HG03280 (cell line): Measurements from ENCODE around the gene SHISA5.
A peak's percentile ranks its signal among the peaks of the same experiment; 100 is the strongest.
"Not testable (repeated sequence)": the region's sequence is repeated elsewhere in the genome, so short reads cannot be mapped to it uniquely, and the experiment has no call there.

Source experiments
- ATAC-seq: cut with Tn5 transposase; IDR thresholded peaks from one replicate; pipeline ENCODE4 v1.9.1; 2021; ENCODE audit warnings: mild to moderate bottlenecking, moderate library complexity; ENCODE audit not compliant: unreplicated experiment

The SHISA5 gene

DNA sequence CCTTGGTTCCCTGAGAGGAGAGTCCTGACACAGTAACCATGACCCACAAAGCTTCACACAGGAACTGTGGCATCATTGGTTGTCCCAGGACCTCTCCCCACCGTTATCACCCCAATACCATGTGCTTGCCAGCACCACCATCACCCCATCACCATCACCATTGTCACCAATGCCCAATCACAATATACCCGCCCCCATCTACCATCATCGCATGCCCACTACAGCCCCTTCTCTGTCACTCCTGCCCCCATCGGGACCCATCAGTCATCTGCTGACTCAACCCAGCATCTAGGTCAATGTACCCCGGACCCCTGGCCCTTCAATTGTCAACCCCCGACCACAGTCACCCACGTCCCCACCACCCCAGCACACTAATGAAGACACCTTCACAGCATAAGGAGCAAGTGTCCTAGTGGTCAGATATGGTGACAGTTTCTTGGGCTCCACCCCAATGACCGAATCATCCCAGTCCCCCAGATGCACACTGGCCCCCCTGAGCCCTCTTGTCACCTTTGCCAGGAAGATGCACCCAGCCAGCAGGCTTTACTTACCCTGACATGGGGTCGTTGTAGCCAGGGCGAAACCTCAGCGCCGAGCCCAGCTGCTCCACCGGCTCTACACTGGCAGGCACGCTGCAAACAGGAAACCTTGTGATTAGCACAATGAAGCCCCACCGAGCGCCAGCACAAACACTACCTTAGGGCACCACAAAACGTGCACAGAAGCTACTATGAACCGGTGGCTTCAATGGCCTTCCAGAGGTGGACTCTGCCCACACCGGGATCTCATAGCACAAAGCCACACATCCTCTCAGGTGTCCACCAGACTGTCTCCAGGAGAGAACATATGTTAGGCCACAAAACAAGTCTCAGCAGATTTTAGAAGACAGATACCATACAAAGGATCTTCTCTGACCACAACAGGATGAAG, 25.1 kb downstream of the SHISA5 start:
- ATAC-seq, result no peak

DNA sequence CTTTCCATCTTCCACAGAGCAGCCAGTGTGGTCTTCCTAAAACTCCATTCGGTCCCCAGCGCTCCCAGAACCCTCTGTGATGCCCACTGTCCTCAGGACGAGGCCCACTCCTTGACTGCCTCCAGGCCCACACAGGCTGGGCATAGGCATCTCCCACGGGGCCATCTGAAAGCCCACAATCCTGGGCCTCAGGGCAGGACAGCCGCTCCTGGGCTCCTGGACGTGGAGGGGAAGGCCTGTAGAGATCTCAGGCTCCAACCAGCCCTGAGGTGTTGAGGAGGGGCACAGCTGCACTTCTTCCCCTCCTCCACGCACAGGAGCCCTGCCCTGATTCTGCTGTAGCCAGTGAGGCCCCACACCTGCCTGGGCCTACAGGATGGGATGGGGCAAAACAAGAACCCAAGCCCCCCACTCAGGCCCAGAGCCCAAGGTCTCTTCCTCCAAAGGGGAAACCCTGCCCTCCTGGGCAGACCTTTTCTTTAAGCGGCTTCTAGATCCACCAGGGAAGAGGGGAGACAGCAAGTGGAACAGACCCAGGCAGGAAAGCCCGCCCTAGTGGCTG, 25.9 kb downstream of the SHISA5 start:
- no peak for ATAC-seq

DNA sequence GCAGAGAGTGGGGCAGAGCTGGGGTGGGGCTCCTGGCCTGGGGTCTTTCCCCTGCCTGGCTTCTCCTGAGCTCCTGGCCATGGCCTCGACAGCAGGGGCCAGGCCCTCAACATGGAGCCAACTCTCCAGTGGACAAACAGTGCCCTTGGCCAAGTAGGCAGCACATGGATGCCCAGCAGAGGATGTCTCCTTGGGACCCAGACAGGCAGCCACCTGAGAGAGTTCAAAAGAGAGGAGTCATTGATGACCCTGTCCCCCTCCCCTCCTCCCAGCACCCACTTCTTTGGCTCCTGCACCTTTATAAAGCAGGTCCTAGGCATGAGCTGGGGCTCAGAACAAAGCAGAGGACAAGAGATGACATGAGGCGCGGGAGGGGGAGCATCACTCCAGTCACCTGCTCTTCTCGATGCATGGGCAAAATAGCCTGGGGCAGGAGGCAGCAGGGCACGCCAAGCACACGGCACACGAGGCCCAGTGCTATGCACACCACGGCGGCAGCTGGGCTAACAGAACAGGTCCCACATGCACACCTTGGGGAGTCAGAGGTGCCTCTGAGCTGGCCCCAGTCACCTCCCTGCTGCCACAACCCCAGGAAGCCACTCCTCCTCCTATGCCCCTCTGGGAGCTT, 27.4 kb downstream of the SHISA5 start:
- ATAC-seq, result no peak

DNA sequence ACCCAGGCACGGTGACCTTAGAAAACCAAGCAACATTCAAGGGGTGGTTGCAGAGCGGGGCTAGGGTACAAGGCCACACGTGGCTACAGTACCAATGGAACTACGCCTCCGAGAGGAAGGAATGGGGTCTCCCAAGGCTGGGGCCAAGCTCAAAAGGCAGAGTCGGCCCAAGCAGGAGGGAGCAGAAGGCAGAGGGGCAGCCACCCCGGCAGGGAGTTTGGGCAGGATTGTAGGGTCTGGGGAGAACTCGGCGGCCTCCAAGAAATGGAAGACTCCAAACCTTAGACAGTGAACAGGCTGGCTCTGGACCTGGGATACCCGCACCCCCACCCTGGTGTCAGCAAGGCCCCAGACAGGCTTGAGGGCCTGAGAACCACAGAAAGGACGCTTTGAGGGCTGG, 28.8 kb downstream of the SHISA5 start:
- no peak for ATAC-seq

DNA sequence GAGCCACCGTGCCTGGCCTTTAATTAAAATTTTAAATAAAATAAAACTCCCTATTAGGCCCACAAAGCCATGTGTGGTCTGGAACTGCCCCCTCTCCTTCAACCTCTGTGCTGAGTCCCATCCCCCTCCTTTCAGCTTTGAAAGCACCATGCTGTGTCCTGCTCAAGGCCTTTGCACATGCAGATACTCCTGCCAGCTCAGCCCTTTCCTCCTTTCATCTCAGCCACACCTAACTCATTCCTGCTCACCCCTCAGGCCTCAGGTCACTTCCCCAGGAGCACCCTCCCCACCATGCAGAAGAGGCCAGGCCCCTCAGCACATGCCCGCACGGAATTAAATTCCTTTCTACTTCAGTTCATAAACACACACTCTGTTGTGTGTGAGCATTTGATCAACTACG, 29.4 kb downstream of the SHISA5 start:
- no peak for ATAC-seq

DNA sequence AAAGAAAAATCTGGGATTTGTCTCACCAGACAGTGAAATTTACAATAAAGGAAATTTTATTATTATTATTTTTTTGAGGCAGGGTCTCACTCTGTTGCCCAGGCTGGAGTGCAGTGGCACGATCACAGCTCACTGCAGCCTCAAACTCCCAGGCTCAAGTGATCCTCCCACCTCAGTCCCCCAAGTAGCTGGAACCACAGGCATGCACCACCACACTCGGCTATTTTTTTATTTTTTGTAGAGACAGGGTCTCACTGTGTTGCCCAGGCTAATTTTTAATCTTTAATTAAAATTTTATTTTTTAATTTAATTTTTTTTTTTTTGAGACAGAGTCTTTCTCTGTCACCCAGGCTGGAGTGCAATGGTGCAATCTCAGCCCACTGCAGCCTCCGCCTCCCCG, 29.9 kb downstream of the SHISA5 start:
- ATAC-seq, result not testable (repeated sequence)

DNA sequence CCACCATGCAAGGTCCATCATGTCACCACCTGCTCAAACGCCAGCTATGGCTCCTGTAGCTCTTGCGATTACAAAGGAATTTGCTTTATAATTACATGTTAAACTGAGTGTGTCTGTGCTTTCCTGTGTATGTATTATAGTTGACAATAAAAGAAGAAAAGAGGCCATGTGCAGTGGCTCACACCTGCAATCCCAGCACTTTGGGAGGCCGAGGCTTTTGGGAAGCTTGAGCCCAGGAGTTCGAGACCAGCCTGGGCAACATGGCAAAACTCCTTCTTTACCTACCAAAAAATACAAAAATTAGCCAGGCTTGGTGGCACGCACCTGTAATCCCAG, 30.4 kb downstream of the SHISA5 start:
- no peak for ATAC-seq

DNA sequence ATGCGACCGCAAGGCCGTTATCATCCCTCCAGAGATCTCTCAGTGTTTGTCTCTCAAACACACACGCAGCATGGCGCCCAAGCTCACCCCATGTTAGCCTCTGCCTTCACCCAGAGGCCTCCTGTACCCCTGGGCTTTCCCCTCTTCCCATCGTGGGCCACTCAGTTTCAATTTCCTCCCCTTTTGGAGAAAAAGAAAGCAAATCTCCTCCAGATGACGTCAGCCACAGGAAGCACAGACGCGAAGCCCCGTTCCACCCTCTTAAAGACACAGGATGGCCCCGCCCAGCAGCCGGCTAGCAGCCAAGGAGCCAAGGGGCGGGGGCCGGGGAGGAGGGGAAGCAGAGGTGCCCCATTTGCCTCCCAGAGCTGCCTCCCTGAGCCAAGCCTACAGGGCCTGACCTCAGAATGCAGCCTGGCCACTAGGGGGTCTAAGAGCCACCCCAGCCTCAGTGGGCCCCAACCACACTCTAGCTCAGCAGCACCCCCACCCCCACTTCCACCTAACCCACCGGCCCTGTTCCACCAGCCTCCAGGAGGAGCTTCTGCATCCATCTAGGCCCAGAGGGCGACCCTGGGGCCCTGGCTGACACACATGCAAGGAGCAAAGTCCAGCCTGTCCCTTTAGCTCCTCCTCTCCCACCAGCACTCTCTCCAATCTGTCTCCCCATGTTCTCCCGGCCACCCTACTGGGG, 30.9 kb downstream of the SHISA5 start:
- peak; percentile 84 for ATAC-seq

DNA sequence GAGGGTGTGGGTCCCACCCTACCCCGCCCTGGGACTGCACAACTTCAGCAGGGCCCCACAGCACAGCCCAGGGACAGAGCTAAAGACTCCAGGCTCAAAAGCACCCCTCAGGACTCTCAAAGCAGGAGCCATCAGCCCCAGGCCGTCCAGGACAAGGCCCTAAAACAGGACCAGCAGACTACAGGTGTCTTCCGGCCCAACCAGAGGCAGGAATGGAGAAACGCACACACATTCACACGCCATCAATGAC, 31.4 kb downstream of the SHISA5 start:
- ATAC-seq, result peak; percentile 14

DNA sequence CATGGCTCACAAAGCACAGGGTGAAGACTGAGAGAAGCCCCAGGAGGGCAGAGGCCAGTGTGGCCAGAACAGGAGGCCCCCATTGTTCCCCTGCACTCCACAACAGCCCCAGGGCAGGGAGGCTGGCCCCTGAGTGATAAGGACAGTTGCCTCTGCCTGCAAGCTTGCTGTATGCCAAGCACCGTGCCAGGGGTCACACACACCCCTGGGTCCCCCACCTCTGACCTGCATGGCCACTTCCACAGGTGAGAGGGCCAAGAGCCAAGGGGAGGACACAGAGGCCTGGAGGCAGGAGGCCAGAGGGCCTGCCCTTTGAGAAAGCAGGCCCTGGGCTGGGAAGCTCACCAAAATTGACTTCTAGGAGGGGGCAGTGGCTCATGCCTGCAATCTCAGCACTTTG, 33.7 kb downstream of the SHISA5 start:
- no peak for ATAC-seq

DNA sequence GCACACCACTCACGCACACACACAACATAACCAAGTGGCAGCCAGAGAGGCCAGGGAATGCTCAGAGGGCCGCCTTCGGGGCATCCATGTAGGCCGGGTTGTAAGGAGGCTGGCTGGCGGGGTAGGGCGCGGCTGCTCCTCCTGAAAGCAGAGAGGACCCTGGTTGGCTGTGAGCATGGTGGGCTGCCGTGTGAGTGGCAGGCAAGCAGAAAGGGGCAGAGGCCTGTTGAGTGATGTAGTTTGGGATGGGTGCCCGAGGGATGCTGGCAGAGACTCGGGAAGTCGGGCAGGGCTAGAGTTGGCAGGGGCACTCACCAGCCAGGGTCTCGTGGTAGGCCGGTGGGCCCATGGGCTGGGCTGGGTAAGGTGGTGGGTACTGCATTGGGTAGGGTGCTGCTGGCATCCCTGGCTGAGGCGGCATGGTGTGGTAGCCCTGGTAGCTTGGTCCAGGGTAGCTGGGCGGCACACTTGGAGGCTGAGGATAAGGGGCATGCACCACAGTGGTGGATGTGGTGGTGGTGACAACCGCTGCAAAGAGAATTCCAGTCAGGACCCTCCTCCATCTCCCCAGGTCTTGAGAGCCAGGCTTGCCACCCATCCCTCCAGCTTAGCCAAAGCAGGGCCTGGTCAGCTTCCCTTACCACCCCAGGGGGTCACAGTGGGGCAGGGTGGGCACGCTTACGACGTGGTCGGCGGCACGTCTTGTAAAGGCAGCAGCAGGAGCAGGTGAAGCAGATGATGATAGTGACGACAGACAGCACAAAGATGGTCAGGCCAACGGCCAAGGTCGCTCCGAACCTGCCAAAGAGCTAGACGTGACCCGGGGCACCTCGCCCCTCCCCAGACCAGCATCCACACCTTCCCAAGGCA, 34.7 kb downstream of the SHISA5 start:
- ATAC-seq, result no peak

DNA sequence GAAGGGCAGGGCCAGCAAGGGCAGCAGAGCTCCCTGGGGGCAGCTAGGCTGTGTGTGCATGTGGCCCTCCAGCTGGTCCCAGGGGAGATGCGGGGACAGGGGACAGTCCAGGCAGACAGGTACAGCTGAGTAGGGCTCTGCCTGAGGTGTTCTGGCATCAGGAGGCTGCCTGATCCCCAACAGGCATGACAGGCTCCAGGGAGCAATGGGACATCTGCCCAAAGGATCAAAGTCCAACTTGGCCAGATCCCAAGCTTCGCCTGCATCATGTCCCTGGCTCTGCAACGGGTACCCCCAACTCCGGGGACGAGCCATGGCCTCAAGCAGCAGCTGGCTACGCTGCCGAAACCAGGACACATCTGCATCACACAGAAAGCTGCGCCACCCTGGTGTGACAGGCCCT, 35.6 kb downstream of the SHISA5 start:
- ATAC-seq, result no peak

DNA sequence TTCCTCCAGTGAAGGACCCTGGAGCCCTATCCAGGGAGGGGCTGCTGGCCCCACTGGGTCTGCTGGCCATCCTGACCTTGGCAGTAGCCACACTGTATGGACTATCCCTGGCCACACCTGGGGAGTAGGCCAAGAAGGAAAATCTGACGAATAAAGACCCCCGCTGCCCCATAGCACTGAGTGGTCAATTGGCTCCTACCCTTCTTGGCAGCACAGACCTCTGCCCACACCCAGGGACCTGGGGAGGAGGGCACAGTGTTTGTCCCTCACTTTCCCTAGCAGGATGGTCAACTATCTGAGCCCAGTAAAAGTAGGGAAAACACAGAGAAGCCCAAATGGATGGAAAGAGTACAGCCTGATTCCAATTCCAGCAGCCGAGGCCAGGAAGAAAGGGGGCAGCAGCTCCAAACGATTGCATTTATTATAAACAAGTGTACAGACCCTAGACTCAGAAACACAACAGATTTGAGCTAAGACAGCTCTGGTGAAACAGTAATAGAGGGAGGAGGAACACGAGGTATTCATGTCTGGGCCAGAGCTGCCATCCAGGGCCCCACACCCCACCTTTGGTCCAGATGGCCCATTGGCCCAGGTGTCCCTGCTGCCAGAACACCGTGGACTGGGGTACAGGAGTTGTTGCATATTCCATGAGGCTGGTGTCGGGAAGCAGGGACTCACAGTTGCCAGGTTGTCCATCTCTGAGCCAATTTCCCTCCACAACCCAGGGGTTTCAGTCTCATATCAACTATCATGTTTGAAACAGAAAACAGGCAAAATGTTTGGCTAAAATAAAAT, 36.3 kb downstream of the SHISA5 start:
- no peak for ATAC-seq

DNA sequence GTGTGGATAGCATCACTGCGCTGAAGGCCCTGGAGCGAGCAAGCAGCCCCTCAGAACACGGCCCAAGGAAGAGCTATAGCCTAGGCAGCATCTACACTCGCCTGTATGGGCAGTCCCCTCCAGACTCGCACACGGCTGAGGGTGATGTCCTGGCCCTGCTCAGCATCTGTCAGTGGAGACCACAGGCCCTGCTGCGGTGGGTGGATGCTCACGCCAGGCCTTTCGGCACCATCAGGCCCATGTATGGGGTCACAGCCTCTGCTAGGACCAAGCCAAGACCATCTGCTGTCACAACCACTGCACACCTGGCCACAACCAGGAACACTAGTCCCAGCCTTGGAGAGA, 36.9 kb downstream of the SHISA5 start:
- ATAC-seq, result no peak

DNA sequence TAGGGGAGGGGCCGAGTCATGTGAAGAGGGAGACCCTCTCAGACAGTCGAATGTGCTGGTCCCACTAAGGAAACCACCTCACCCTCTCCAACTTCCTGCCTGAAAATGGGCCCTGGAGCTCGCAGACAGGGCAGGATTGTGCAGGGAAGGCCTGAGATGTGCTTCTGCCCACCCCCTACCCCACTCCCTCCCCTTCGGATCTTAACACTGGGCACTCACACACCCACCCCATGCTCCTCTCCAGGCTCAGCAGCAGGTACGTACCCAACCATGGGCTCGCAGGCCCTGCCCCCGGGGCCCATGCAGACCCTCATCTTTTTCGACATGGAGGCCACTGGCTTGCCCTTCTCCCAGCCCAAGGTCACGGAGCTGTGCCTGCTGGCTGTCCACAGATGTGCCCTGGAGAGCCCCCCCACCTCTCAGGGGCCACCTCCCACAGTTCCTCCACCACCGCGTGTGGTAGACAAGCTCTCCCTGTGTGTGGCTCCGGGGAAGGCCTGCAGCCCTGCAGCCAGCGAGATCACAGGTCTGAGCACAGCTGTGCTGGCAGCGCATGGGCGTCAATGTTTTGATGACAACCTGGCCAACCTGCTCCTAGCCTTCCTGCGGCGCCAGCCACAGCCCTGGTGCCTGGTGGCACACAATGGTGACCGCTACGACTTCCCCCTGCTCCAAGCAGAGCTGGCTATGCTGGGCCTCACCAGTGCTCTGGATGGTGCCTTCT, 37.4 kb downstream of the SHISA5 start:
- ATAC-seq, result peak; percentile 4

DNA sequence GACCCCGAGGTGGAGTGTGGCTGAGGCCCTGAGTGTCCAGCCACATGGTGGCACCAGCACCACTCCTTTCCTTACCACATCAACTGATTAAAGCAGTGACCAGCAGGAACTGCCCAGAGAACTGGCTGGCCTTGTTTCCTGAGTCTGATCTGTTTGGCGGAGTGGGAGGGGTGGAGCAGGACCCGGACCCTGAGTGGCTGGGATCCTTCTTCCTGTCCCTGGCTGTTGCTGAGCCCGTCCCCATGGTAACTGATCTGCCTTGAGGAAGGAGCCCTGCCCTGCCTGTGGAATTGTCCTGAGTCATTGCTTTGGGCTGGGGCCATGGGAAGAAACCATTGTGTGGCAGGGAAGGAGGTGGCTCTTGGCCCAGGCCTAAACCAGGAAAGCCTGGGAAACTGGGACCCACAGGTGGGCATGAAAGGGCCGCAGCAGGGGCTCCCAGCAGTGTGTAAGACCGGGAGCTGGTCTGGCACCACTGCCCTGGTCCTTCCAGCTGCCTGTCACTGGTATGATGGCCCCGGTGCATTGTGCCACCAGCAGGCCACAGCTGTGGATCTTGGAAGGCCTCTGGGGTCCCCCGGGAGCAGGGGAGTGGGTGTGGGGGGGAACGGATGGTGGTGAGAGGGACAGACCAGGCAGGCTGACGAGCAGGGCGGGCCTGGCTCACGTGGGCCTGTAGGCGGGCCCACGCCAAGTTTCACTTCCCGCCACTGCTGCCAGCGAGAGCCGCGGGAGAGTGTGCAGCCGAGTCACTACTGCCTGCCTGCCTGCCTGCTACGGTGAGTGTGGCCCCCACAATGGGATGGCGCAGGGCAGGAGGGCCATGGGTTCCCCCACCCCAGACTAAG, 38.2 kb downstream of the SHISA5 start:
- peak; percentile 80 for ATAC-seq

DNA sequence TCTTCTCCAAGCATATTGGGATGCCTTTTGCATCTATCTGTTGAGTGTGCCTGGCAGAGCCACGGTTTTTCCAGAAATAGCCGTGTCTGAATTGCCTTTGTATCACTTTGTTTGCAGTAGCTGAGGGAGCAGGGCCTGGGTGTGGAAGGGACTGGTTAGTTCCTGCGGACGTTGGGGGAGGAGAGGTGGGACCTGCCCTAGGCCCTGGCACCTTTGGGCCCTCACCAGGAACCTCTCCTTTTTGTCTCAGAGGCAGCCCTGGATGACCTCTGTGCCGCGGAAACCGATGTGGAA, 38.8 kb downstream of the SHISA5 start:
- ATAC-seq, result no peak

DNA sequence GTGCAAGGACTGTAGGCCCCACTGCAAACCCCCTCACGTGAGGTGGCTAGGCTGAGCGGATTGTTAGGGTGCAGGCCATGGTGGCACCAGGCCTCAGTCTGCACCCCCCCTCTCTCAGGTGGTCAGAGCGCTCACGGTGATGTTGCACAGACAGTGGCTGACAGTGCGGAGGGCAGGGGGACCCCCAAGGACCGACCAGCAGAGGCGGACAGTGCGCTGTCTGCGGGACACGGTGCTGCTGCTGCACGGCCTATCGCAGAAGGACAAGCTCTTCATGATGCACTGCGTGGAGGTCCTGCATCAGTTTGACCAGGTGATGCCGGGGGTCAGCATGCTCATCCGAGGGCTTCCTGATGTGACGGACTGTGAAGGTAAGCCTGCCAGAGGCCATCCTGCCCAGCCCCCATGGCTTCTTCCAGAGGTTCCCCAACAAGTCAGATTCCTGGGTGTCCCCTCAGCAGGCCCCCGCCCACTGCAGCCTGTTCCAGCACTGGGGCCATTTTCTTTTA, 39.2 kb downstream of the SHISA5 start:
- ATAC-seq, result no peak

DNA sequence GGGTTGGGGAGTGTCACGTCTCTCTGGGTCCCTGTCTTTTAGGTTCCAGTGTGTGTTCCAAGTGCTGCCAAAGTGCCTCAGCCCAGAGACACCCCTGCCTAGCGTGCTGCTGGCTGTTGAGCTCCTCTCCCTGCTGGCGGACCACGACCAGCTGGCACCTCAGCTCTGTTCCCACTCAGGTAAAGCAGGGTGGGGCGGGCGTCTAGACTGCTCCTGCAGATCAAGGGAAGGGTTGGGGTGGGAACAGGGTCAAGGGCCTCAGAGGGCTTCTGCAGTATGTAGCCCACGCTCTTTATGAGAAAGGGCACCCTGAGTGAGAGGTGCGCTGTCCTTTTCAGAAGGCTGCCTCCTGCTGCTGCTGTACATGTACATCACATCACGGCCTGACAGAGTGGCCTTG, 40.3 kb downstream of the SHISA5 start:
- ATAC-seq, result no peak
